Hepatocyte (in vitro differentiated cells): ENCODE measurements around the gene RYR3.

Experiments
- CTCF ChIP-seq: fragments of 200-600 bp; sonication (generic); IDR thresholded peaks from 2 replicates; pipeline ENCODE4 v1.5.1; 2016; ENCODE audit warnings: antibody characterized with exemption, mild to moderate bottlenecking; ENCODE audit not compliant: poor library complexity
- EZH2 ChIP-seq: fragments of 200-600 bp; sonication (generic); IDR thresholded peaks from 2 replicates; pipeline ENCODE4 v1.6.1; 2016; ENCODE audit warnings: antibody characterized with exemption, mild to moderate bottlenecking, borderline replicate concordance

- no peak for TF ChIP-seq CTCF
- TF ChIP-seq EZH2 = no peak
Observed at GRCh38 chr15:33716025-33716424, 405.3 kb downstream of the RYR3 start.
